AG09309 (cell line): ENCODE results near the gene EIF2B5.

Experiments used
- DNase-seq: peaks from one replicate; pipeline ENCODE4 v3.0.0-alpha.2; 2010; ENCODE audit warnings: low read depth
- H3K4me3 ChIP-seq: 2 replicates; pipeline ENCODE4 v1.5.1; 2011; ENCODE audit warnings: mild to moderate bottlenecking, low read depth, low read length, moderate library complexity; ENCODE audit not compliant: control insufficient read depth
- TF ChIP-seq, protein P1 (sequence below): IDR thresholded peaks from 2 replicates; pipeline ENCODE4 v1.5.1; 2011; ENCODE audit warnings: mild to moderate bottlenecking, low read depth, low read length, inconsistent platforms; ENCODE audit not compliant: insufficient read depth, control insufficient read depth; ENCODE audit errors: missing control alignments

Gene EIF2B5

GRCh38 chr3:184181596-184181995 is 46.4 kb downstream of the EIF2B5 start:
- no peak overlapping the region for H3K4me3 ChIP-seq
- DNase-seq, result no peak
- TF ChIP-seq, protein P1, sequence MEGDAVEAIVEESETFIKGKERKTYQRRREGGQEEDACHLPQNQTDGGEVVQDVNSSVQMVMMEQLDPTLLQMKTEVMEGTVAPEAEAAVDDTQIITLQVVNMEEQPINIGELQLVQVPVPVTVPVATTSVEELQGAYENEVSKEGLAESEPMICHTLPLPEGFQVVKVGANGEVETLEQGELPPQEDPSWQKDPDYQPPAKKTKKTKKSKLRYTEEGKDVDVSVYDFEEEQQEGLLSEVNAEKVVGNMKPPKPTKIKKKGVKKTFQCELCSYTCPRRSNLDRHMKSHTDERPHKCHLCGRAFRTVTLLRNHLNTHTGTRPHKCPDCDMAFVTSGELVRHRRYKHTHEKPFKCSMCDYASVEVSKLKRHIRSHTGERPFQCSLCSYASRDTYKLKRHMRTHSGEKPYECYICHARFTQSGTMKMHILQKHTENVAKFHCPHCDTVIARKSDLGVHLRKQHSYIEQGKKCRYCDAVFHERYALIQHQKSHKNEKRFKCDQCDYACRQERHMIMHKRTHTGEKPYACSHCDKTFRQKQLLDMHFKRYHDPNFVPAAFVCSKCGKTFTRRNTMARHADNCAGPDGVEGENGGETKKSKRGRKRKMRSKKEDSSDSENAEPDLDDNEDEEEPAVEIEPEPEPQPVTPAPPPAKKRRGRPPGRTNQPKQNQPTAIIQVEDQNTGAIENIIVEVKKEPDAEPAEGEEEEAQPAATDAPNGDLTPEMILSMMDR, result no peak

- no peak overlapping the region for H3K4me3 ChIP-seq
- TF ChIP-seq, protein P1, result no peak
- no peak for DNase-seq
These were observed 48.5 kb downstream of the EIF2B5 start for GRCh38 chr3:184183679-184184078.

DNA sequence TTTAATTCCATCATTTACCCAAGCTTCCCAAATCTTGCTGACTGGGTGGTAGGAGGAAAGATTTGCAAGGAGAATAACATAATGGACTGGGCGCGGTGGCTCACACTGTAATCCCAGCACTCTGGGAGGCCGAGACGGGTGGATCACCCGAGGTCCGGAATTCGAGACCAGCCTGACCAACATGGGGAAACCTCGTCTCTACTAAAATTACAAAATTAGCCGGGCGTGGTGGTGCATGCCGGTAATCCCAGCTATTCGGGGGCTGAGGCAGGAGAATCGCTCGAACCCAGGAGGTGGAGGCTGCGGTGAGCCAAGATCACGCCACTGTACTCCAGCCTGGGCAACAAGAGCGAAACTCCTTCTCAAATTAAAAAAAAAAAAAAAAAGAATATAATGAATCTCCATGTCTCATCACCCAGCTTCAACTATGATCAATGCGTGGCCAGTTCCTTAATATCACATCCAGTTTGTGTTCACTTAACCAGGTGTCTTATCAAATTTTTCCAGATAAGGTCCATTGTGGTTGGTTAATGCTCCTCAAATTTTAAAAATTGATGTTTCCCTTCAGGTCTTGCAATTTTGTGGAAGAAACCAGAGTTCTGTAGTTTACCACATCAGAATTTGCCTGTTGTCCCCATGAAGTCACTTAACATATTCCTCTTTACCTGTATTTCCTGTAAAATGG is 49.5 kb downstream of the EIF2B5 start:
- no peak overlapping the region for H3K4me3 ChIP-seq
- TF ChIP-seq, protein P1, result no peak
- no peak for DNase-seq

DNA sequence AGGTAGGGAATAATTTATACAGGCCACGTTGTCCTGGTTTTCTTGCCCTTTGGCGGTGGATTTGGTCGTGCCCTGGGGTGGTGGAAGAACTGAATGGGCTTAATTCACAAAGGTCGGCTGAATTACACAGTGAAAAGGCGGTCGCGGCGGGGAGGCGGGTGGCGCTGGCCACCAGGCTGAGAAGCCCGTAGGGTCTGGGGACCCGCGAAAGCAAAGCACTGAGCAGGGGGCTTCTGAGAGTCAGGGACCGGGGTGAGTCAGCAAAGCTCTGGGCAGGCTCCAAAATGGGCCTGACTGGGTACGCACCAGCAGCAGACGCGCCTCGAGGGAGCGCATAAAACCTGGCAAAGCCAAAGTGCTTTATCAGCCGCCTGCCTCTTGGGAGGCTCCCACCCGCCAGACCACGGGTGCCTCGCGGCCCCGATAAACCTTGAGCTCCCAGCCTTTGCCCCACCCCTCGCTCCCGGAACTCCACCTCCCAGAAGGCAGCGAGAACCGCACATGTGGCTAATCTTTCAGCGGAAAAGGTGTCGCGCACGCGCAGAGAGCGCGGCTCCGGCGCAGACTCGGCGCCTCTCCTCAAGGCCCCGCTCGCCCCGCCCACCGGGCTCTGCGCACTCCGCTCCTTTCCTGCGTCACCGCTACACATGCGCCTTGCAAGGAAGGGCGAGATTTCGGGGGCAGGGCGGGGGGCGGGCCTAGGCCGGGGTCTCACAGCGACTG is 50.5 kb downstream of the EIF2B5 start:
- DNase-seq, result peak; percentile 91
- peak overlapping the region; percentile 82 for H3K4me3 ChIP-seq
- TF ChIP-seq, protein P1, result no peak

GRCh38 chr3:184186184-184186901 is 51.2 kb downstream of the EIF2B5 start, which contains the start of gene ABCF3:
Gene ABCF3 (plus strand): TSS chr3:184186199. CDS start chr3:184186208, 9 bp downstream.
- TF ChIP-seq, protein P1, result no peak
- no peak for DNase-seq
- peak within 1 kb of the TSS; percentile 82 for H3K4me3 ChIP-seq

GRCh38 chr3:184186902-184187207 is 51.7 kb downstream of the EIF2B5 start:
- H3K4me3 ChIP-seq, result peak overlapping the region; percentile 82
- DNase-seq, result no peak
- TF ChIP-seq, protein P1, result no peak
